GM18505 (cell line): ENCODE measurements around the gene NIPAL4.

Source experiments
- ATAC-seq: cut with Tn5 transposase; IDR thresholded peaks from one replicate; pipeline ENCODE4 v1.9.1; 2021; ENCODE audit not compliant: unreplicated experiment
- POLR2A ChIP-seq: IDR thresholded peaks from 4 replicates; pipeline ENCODE4 v1.6.1; 2011; ENCODE audit warnings: borderline replicate concordance; ENCODE audit not compliant: insufficient read depth, insufficient read length; ENCODE audit errors: extremely low read depth

The NIPAL4 gene

GRCh38 chr5:157484768-157485167 lies 24.8 kb downstream of the NIPAL4 start:
- no peak for ATAC-seq
- no peak for TF ChIP-seq POLR2A

DNA sequence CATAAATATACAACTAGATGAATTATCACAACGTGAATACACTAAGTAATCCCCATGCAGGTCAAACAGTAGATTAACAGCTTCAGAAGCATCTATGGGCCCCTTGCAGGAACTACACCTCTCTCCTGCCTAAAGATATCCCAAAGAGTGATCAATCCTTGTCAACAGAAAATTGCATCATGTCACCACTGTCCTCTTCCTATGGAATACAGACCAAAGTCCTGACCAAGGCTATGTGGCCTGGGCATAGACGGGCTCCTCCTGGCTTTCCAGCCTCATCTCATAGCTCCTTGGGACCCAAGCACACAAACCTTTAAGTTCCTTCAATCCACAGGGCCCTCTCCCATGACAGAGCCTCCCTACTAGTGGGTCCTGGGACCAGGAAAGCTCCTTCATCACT lies 25.3 kb downstream of the NIPAL4 start:
- no peak for TF ChIP-seq POLR2A
- no peak for ATAC-seq

DNA sequence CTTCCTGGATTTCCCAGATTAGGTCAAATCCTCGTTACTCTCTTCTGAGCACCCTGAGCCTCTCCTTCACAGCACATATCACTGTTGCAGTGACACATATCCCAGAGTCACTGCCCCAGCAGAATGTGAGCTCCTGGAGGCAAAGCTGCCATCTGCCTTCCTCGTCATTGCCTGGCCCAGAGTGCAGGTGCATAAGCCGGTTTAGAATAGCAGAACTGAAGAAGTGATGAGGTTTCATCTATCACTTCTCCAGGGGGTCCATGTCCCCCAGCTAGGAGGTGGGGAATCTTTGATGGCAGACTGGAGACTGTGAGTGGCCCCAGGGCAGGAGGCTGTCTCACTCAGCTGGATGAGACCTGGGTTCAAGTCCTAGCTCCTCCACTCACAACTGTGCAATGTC lies 25.8 kb downstream of the NIPAL4 start:
- peak; percentile 36 for ATAC-seq
- no peak for TF ChIP-seq POLR2A

- peak; percentile 37 for ATAC-seq
- peak; percentile 20 for TF ChIP-seq POLR2A
These were observed 26.2 kb downstream of the NIPAL4 start for GRCh38 chr5:157486221-157486681.

DNA sequence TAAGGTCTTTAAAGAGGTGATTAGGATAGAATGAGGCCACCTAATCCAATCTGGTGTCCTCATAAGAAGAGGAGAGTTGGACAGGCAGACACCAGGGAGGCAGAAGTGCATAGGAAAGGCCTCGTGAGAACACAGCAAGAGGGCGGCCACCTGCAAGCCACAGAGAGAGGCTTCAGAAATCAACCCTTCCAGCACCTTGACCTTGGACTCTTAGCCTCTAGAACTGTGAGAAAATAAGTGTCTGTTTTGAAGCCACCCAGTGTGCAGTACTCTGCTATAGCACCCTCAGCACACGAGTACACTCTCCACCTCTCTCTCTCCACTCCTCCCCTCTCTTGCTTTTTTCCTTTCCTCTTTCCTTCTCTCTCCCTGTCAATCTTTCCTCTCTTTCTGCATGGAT lies 26.8 kb downstream of the NIPAL4 start:
- no peak for TF ChIP-seq POLR2A
- ATAC-seq = peak; percentile 44

GRCh38 chr5:157487358-157487757 lies 27.3 kb downstream of the NIPAL4 start:
- peak; percentile 48 for ATAC-seq
- no peak for TF ChIP-seq POLR2A

DNA sequence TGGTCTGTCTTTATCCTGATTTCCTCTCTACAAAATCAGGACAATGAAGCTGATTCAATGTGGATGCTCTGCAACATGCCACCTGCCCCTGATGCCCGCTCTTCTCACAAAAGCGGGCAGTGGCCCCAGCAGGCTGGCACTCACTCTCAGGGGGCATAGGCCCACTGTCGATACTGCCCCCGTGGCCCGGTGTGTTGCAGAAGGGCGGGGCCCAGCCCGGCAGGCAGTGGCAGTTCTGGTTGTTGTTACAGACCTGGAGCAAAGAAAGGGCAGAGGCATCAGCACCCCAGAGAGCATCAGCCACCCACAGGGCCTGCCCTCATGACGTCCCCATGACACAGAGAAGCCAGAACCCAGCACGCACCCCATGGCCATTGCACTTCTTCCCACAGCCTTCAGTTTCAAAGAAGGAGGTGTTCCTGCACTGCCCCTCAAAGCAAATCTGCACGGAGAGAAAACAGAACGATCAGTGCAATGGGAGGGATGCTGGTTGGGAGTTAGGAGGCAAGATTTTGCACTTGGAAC lies 31.5 kb downstream of the NIPAL4 start:
- no peak for TF ChIP-seq POLR2A
- ATAC-seq = no peak

GRCh38 chr5:157492886-157493285 lies 32.9 kb downstream of the NIPAL4 start:
- no peak for TF ChIP-seq POLR2A

DNA sequence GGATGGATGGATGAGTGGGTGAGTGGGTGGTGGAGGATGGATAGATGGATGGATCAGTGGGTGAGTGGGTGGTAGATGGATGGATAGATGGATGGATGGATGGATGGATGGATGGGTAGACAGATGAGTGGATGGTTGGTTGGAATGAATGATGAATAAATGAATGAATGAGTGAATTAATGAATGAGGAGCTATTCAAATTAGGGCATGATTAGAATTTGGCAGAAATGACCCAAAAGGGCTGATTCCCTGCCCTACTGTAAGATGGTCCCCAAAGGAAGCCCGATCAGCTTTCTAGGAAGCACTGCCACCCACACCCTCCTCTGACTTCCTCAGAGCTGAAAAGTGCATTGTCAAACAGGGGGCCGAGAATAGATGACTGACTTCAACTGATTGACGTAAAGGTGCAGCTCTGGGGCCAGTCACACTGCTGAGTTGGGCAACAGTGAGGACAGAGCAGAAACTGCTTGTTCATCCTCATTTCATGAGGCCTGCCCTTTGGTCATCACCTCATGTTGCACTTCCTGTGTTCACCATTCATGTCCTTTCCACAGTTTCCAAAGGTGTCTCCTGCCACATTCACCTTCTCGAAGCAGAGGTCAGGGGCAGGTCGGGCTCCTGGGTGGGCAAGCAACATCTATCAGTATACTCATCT lies 34.3 kb downstream of the NIPAL4 start:
- no peak for TF ChIP-seq POLR2A
- no peak for ATAC-seq

More at GRCh38 chr5:157492886-157493285, 32.9 kb downstream of the NIPAL4 start:
- no peak for ATAC-seq

GRCh38 chr5:157496864-157497263 lies 36.9 kb downstream of the NIPAL4 start:
- no peak for TF ChIP-seq POLR2A

GRCh38 chr5:157497875-157498611 lies 38.0 kb downstream of the NIPAL4 start:
- no peak for TF ChIP-seq POLR2A
- no peak for ATAC-seq

More at GRCh38 chr5:157496864-157497263, 36.9 kb downstream of the NIPAL4 start:
- ATAC-seq = no peak

DNA sequence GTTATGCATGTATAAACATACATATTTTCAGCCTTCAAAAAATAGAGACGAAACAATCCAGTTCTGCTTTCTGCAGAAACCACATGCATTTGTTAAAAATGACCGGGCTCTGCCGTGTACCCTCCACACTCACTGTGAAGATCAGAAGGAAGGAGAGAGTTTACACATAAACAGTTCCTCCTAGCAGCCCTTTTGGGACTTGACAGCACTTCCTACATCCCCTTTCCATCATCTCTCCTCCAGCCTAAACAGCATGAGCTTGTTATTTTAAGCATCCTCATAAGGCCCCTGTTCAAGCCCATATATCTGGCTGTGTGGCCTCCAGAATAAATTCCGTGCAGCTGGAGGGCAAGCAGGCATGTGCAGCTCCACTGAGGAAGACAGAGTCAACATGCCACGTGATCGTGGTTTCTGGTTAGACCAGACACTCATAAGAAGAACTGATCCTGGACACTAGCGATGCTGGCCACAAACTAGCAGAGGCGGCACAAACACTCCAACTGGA lies 42.2 kb downstream of the NIPAL4 start:
- ATAC-seq = peak; percentile 75
- no peak for TF ChIP-seq POLR2A

GRCh38 chr5:157504053-157504452 lies 44.0 kb downstream of the NIPAL4 start:
- TF ChIP-seq POLR2A = no peak
- no peak for ATAC-seq
